SK-N-SH treated with all-trans-retinoic acid at 6 μM for 48 hours (cell line): ENCODE results near the gene TRAF6.

Source experiments
- ARNTL ChIP-seq: fragments of 450-650 bp; formaldehyde crosslinking; IDR thresholded peaks from 2 replicates; pipeline ENCODE4 v1.5.0; 2020; ENCODE audit warnings: low read depth, mild to moderate bottlenecking, moderate library complexity, borderline replicate concordance
- BACH2 ChIP-seq: fragments of 250-450 bp; sonication (Bioruptor Pico); IDR thresholded peaks from 2 replicates; pipeline ENCODE4 v1.9.0; 2021; ENCODE audit warnings: mild to moderate bottlenecking, borderline replicate concordance
- CREB5 ChIP-seq: fragments of 250-450 bp; sonication (Bioruptor Pico); IDR thresholded peaks from 2 replicates; pipeline ENCODE4 v1.5.1; 2020; ENCODE audit warnings: low read depth, mild to moderate bottlenecking, moderate library complexity
- CSDC2 ChIP-seq: fragments of 250-450 bp; sonication (Bioruptor Pico); IDR thresholded peaks from 2 replicates; pipeline ENCODE4 v1.5.0; 2020; ENCODE audit warnings: mild to moderate bottlenecking, moderate library complexity
- GLIS3 ChIP-seq: fragments of 250-450 bp; sonication (Bioruptor Pico); IDR thresholded peaks from 2 replicates; pipeline ENCODE4 v1.5.0; 2020; ENCODE audit warnings: mild to moderate bottlenecking, moderate library complexity
- POU6F1 ChIP-seq: fragments of 250-450 bp; sonication (Bioruptor Pico); IDR thresholded peaks from 2 replicates; pipeline ENCODE4 v1.8.0; 2021; ENCODE audit warnings: low read depth, mild to moderate bottlenecking, moderate library complexity, borderline replicate concordance
- PPARA ChIP-seq: fragments of 250-450 bp; sonication (Bioruptor Pico); IDR thresholded peaks from 2 replicates; pipeline ENCODE4 v1.5.0; 2020; ENCODE audit warnings: mild to moderate bottlenecking, borderline replicate concordance
- RARB ChIP-seq: fragments of 250-450 bp; sonication (Bioruptor Pico); IDR thresholded peaks from 2 replicates; pipeline ENCODE4 v1.8.0; 2021; ENCODE audit warnings: mild to moderate bottlenecking, moderate library complexity
- TCF4 ChIP-seq: fragments of 250-450 bp; sonication (Bioruptor Pico); IDR thresholded peaks from 2 replicates; pipeline ENCODE4 v1.8.0; 2021; ENCODE audit warnings: mild to moderate bottlenecking, moderate library complexity, borderline replicate concordance
- ZFP3 ChIP-seq: fragments of 250-450 bp; sonication (Bioruptor Pico); IDR thresholded peaks from 2 replicates; pipeline ENCODE4 v1.5.0; 2020; ENCODE audit warnings: mild to moderate bottlenecking, moderate library complexity
- ZFP30 ChIP-seq: fragments of 450-650 bp; formaldehyde crosslinking; IDR thresholded peaks from 2 replicates; pipeline ENCODE4 v1.5.0; 2022; ENCODE audit warnings: mild to moderate bottlenecking, moderate library complexity
- ZNF8 ChIP-seq: fragments of 450-650 bp; formaldehyde crosslinking; IDR thresholded peaks from 2 replicates; pipeline ENCODE4 v1.5.0; 2020; ENCODE audit warnings: mild to moderate bottlenecking, moderate library complexity
- TF ChIP-seq, protein P1 (sequence below): fragments of 250-450 bp; sonication (Bioruptor Pico); IDR thresholded peaks from 2 replicates; pipeline ENCODE4 v1.8.0; 2020; ENCODE audit warnings: mild to moderate bottlenecking, moderate library complexity, borderline replicate concordance

DNA sequence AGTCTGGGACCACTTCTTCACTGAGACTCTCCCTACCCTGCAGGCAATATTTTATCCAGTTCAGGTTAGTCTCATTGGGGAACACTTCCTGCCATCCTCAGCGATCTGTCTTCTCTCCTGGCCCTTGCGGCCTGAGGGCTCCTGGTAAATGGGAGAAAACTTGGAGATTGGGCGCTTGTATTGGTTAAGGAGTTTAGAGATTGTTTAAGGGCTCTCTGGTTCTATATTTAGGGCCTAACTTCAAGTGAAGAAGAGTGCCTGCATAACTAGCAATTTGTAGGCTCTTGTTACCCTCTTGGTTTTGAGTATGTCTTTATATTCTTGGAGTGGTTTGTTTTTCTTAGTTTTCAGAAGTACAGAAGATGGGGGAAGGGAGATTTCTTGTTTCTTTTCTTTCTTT is 72.7 kb downstream of the TRAF6 start:
- TF ChIP-seq ZFP30 (CRISPR knock-in tag) (no peak), RARB (CRISPR knock-in tag) (no peak), TCF4 (no peak), ARNTL (no peak), CREB5 (no peak), ZNF8 (CRISPR knock-in tag) (no peak), POU6F1 (CRISPR knock-in tag) (no peak), PPARA (no peak), ZFP3 (CRISPR knock-in tag) (no peak), CSDC2 (CRISPR knock-in tag) (no peak), BACH2 (CRISPR knock-in tag) (no peak), GLIS3 (CRISPR knock-in tag) (no peak)
- TF ChIP-seq, protein P1, sequence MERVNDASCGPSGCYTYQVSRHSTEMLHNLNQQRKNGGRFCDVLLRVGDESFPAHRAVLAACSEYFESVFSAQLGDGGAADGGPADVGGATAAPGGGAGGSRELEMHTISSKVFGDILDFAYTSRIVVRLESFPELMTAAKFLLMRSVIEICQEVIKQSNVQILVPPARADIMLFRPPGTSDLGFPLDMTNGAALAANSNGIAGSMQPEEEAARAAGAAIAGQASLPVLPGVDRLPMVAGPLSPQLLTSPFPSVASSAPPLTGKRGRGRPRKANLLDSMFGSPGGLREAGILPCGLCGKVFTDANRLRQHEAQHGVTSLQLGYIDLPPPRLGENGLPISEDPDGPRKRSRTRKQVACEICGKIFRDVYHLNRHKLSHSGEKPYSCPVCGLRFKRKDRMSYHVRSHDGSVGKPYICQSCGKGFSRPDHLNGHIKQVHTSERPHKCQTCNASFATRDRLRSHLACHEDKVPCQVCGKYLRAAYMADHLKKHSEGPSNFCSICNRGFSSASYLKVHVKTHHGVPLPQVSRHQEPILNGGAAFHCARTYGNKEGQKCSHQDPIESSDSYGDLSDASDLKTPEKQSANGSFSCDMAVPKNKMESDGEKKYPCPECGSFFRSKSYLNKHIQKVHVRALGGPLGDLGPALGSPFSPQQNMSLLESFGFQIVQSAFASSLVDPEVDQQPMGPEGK (CRISPR knock-in tag), result no peak
